Transverse colon (tissue), 3 donors: ENCODE measurements around the gene MACROH2A2.
"Not testable (repeated sequence)": the region's sequence is repeated elsewhere in the genome, so short reads cannot be mapped to it uniquely, and the experiment has no call there.

Experiments
- POLR2A ChIP-seq: fragments of 450-650 bp; IDR thresholded peaks from one replicate; pipeline ENCODE4 v1.6.1; 2016; ENCODE audit warnings: antibody characterized with exemption, mild to moderate bottlenecking, moderate library complexity
- TF ChIP-seq, protein P1 (sequence below), 5 experiments: fragments of 200-600 bp in 3 of 5; fragments of 450-650 bp in 2 of 5; sonication (generic) in 3 of 5; IDR thresholded peaks; 1 replicate in 2 of 5; 2 replicates in 3 of 5; pipeline ENCODE4 v1.5.1; 2016 to 2017; ENCODE audit warnings: antibody characterized with exemption in 5 of 5, inconsistent platforms in 3 of 5, mild to moderate bottlenecking in 2 of 5, moderate library complexity in 1 of 5

DNA sequence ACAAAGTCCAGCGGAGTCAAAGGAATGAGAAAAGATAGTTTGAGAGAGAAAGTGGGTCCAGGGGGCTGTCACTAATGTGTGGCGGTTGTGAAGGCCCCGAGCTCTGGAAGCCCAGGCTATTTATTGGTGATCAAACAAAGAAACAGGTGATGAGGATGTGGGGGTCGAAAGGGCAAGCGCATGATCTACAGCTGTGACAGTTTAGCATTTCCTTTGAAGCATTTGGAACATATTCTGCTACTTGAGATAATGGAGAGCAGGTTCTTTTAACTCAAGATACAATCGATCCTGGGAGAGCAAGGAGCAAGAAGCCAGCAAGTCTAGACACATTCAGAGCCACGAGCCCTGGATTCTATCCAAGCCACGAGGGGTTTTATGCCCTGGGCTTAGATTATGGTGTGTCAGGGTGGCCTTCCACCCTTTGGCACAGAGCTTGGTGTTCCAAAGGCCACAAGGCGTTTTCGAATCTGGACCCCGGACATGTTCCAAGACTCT, 48.5 kb downstream of the MACROH2A2 start:
- TF ChIP-seq, protein P1, sequence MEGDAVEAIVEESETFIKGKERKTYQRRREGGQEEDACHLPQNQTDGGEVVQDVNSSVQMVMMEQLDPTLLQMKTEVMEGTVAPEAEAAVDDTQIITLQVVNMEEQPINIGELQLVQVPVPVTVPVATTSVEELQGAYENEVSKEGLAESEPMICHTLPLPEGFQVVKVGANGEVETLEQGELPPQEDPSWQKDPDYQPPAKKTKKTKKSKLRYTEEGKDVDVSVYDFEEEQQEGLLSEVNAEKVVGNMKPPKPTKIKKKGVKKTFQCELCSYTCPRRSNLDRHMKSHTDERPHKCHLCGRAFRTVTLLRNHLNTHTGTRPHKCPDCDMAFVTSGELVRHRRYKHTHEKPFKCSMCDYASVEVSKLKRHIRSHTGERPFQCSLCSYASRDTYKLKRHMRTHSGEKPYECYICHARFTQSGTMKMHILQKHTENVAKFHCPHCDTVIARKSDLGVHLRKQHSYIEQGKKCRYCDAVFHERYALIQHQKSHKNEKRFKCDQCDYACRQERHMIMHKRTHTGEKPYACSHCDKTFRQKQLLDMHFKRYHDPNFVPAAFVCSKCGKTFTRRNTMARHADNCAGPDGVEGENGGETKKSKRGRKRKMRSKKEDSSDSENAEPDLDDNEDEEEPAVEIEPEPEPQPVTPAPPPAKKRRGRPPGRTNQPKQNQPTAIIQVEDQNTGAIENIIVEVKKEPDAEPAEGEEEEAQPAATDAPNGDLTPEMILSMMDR (IDR thresholded peaks at IDR 0.05), result not testable (repeated sequence)
- not testable (repeated sequence) for TF ChIP-seq POLR2A
